ENCODE measurements around the gene CITED1.

CITED1 gene

DNA sequence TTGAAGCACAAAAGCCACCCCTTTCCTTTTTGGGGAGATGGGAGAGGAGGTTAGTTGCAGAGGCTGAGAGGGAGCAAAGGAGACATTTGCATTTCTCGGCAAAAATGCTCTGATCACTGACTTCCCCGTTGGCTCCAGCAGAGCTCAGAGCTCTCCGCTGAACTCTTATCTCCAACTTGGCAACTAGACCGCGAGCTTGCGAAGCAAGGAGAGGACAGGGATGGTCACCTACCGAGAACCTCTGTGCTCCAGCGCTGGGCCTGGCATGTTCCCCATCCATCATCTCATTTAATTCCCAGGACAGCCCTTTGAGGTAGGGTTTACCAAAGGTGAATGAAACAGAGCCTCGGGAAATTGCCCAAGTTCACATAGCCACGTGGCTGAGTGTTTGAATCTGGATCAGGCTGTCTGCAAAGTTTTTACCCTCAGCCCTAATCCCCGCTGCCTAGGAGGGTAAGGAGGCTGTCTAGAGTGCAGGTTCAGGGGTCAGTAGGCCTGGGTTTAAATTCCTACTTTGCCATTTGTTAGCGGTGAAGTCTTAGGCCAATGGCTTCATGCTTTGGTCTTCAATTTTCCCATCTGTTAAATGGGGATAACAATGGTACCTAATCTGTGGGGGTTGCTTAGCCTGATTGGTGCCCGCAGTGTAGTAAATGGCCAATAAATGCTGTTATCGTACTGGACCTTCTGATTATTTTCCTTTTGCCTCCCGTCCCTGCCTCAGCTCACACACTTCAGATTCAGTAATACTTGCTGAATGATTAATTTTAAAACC, 3.8 kb upstream of the CITED1 start:
- TF ChIP-seq TAF1 (IDR thresholded peaks at IDR 0.05; ENCODE audit: borderline replicate concordance, insufficient read depth, low read length): no peak
- no peak for TF ChIP-seq SIN3A (IDR thresholded peaks at IDR 0.05; ENCODE audit: borderline replicate concordance, insufficient read depth, low read length)
- TF ChIP-seq, protein P1, sequence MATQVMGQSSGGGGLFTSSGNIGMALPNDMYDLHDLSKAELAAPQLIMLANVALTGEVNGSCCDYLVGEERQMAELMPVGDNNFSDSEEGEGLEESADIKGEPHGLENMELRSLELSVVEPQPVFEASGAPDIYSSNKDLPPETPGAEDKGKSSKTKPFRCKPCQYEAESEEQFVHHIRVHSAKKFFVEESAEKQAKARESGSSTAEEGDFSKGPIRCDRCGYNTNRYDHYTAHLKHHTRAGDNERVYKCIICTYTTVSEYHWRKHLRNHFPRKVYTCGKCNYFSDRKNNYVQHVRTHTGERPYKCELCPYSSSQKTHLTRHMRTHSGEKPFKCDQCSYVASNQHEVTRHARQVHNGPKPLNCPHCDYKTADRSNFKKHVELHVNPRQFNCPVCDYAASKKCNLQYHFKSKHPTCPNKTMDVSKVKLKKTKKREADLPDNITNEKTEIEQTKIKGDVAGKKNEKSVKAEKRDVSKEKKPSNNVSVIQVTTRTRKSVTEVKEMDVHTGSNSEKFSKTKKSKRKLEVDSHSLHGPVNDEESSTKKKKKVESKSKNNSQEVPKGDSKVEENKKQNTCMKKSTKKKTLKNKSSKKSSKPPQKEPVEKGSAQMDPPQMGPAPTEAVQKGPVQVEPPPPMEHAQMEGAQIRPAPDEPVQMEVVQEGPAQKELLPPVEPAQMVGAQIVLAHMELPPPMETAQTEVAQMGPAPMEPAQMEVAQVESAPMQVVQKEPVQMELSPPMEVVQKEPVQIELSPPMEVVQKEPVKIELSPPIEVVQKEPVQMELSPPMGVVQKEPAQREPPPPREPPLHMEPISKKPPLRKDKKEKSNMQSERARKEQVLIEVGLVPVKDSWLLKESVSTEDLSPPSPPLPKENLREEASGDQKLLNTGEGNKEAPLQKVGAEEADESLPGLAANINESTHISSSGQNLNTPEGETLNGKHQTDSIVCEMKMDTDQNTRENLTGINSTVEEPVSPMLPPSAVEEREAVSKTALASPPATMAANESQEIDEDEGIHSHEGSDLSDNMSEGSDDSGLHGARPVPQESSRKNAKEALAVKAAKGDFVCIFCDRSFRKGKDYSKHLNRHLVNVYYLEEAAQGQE (IDR thresholded peaks at IDR 0.05; ENCODE audit: insufficient read depth in 1 of 2, low read depth in 2 of 2, low read length in 2 of 2): no peak
- no peak for TF ChIP-seq POLR2AphosphoS5 (IDR thresholded peaks at IDR 0.05; ENCODE audit: low read depth, low read length)
- TF ChIP-seq FOXP2 (optimal IDR thresholded peaks at IDR 0.05; ENCODE audit: borderline replicate concordance, extremely low read depth, extremely low read length, insufficient read depth): no peak

DNA sequence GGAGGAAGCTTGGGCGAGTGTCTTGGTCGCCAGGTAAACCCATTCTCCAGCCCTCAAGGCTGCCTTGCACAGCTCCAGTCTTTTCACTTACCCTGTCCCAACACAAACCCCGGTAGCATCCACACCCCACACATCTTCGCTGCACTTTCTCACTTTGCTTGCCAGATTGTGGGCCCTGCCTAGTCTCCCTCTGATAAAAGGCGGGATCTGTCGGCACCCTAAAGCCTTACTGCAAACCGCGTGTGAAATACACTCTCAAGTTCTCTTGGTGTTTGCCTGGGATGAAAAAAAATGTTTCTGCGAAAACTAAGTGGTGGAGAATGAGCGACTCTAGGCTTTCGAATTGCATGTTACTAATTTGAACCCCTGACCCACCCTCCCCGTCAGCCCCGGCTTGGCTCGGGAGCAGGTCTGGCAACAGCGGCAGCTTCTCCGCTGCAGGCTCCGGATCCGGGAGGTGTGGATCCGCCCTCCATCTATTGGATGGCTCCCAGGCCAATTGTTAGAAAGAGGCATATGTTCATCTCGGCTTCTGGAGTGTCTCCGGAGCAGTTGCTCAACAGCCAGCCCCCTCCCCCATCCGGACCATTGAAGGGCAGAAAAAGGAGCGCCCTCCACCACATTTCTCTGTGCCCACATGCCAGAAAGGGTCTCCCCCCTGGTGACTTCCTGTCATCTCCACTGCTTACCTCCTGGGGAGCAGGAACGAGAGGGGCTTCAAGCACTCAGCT, 3.0 kb upstream of the CITED1 start:
- no peak for TF ChIP-seq TAF1 (IDR thresholded peaks at IDR 0.05; ENCODE audit: borderline replicate concordance, insufficient read depth, low read length)
- TF ChIP-seq, protein P1 (IDR thresholded peaks at IDR 0.05; ENCODE audit: insufficient read depth in 1 of 2, low read depth in 2 of 2, low read length in 2 of 2): no peak
- TF ChIP-seq FOXP2 (optimal IDR thresholded peaks at IDR 0.05; ENCODE audit: borderline replicate concordance, extremely low read depth, extremely low read length, insufficient read depth): peak; percentile 36

DNA sequence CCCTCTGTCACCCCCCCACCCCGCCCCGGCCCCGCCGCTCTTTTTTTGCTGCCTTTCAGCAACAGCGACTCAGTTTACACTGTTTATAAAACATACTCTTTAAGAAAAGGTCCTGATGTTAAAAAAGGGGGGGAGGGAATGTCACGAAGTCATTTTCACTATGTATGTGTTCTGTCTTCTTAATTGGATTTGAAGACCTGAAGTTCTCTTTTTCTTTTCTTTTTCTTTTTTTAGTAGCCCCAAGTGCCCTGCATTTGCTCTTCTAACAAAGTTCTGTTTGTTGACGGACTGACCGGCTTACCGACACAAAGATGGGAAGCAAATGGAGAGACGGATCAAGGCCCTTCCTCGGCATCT, 2.5 kb upstream of the CITED1 start:
- no peak for TF ChIP-seq POLR2AphosphoS5 (IDR thresholded peaks at IDR 0.05; ENCODE audit: low read depth, low read length)
- TF ChIP-seq, protein P1 (IDR thresholded peaks at IDR 0.05; ENCODE audit: insufficient read depth in 1 of 2, low read depth in 2 of 2, low read length in 2 of 2): no peak
- TF ChIP-seq TAF1 (IDR thresholded peaks at IDR 0.05; ENCODE audit: borderline replicate concordance, insufficient read depth, low read length): no peak
- no peak for TF ChIP-seq SIN3A (IDR thresholded peaks at IDR 0.05; ENCODE audit: borderline replicate concordance, insufficient read depth, low read length)
- no peak for TF ChIP-seq FOXP2 (optimal IDR thresholded peaks at IDR 0.05; ENCODE audit: borderline replicate concordance, extremely low read depth, extremely low read length, insufficient read depth)

DNA sequence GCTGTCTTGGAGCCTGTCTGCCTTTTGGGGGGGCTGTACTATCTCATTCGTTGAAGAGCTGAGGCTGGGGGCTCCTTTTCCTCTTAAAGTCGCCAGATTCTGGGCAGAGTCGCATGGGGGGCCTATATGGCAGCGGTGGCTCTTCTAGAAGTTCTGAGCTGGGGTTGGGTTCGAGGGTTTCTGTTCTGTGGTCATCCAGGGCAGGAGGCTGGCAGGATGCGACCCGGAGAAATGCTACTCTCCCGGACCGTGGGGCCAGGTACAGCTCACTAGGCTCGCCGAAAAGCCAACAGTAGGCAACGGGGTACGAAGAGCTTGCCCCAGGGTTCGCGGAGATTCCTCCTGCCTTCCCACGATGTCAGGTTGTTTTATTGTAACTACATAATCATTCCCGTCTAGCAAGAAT, 1.9 kb upstream of the CITED1 start:
- TF ChIP-seq SIN3A (IDR thresholded peaks at IDR 0.05; ENCODE audit: borderline replicate concordance, insufficient read depth, low read length) (no peak), TAF1 (IDR thresholded peaks at IDR 0.05; ENCODE audit: borderline replicate concordance, insufficient read depth, low read length) (no peak), FOXP2 (optimal IDR thresholded peaks at IDR 0.05; ENCODE audit: borderline replicate concordance, extremely low read depth, extremely low read length, insufficient read depth) (no peak), POLR2AphosphoS5 (IDR thresholded peaks at IDR 0.05; ENCODE audit: low read depth, low read length) (no peak)
- TF ChIP-seq, protein P1 (IDR thresholded peaks at IDR 0.05; ENCODE audit: insufficient read depth in 1 of 2, low read depth in 2 of 2, low read length in 2 of 2): no peak

Data from PFSK-1 (cell line).